H1 (cell line): ENCODE results near the gene MGARP. TPM values are rescaled to one million over a fixed set of nuclear protein-coding genes. Genes with fewer than 3 reads are reported as not detected.

Source experiments
- GABPA ChIP-seq: IDR thresholded peaks from 2 replicates; pipeline ENCODE4 v1.6.1; 2011; ENCODE audit warnings: mild to moderate bottlenecking, low read length, moderate library complexity, borderline replicate concordance; ENCODE audit not compliant: insufficient read depth
- POU5F1 ChIP-seq: IDR thresholded peaks from 2 replicates; pipeline ENCODE4 v1.6.1; 2011; ENCODE audit warnings: low read depth, mild to moderate bottlenecking, low read length, moderate library complexity
- RAD21 ChIP-seq, 2 experiments: IDR thresholded peaks in 1 of 2; conservative IDR thresholded peaks in 1 of 2; 2 replicates each; pipeline ENCODE4 v1.6.1; 2011; ENCODE audit warnings: low read depth in 2 of 2, low read length in 2 of 2, improper control_type of control experiment in 1 of 2, inconsistent platforms in 1 of 2, mild to moderate bottlenecking in 1 of 2, moderate library complexity in 1 of 2
- RFX5 ChIP-seq: IDR thresholded peaks from 2 replicates; pipeline ENCODE4 v1.6.1; 2011; ENCODE audit warnings: low read depth, low read length, improper control_type of control experiment, borderline replicate concordance
- SAP30 ChIP-seq: fragments of 300-600 bp; sonication (generic); IDR thresholded peaks from 2 replicates; pipeline ENCODE4 v1.7.1; 2012; ENCODE audit warnings: low read length, moderate library complexity, mild to moderate bottlenecking, inconsistent platforms; ENCODE audit not compliant: insufficient read depth, insufficient replicate concordance
- polyA plus RNA-seq, 7 experiments: library from polyadenylated mRNA; depleted of rRNA in 3 of 7; stranded (reverse) in 5 of 7; unstranded in 2 of 7; fragments of >200 nt in 5 of 7; fragments of 200-250 nt in 2 of 7; gene quantifications; 1 replicate in 5 of 7; 2 replicates in 1 of 7; 4 replicates in 1 of 7; pipeline versions ENCODE4 v1.2.1 to v1.2.3, GENCODE V29; 2011 to 2013; ENCODE audit warnings: missing spikeins in 2 of 7, mixed read lengths in 2 of 7
- total RNA-seq: library from RNA; stranded (reverse); fragmentation: NEBNext Ultra II Directional; extraction: Animal tissue kit (Norgen Biotek cat#: 25700); gene quantifications from 2 replicates; pipeline ENCODE4 v1.2.1, GENCODE V29; 2021

Gene MGARP
- total and polyA plus RNA-seq, 2 of the 8 experiments (the other 6 are each of a cell fraction or from before 2014, with no cell fraction given): 2.8 to 4.5 TPM

DNA sequence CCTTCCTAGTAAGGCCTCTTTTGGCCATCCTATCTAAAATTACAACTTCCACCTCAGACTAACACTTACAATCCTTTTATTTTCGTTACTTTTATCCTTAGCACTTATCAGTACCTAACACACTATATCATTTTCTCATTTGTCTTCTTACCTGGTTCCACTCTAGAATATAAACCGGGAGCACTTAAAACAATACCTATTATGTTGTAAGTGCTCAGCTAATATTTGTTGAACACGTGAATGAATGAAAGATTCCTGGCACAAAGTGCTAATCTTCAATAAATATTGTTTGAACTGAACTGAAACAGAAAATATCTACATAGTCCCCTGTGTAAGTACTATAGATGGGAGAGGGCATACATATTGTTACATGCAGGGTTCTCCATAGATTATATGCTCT, 14.4 kb downstream of the MGARP start (continued):
- no peak for TF ChIP-seq RFX5
- TF ChIP-seq RAD21 (IDR thresholded peaks at IDR 0.05 in 1 of 2, conservative IDR thresholded peaks at IDR 0.05 in 1 of 2; ENCODE audit: low read depth in 2 of 2, low read length in 2 of 2): no peak
- no peak for TF ChIP-seq GABPA
- TF ChIP-seq SAP30: no peak
- no peak for TF ChIP-seq POU5F1
